Transverse colon (tissue), 4 donors: ENCODE data around the gene PTPMT1.

ENCODE experiments used
- CTCF ChIP-seq, 5 experiments: fragments of 200-600 bp in 3 of 5; fragments of 450-650 bp in 2 of 5; sonication (generic) in 3 of 5; IDR thresholded peaks; 1 replicate in 2 of 5; 2 replicates in 3 of 5; pipeline ENCODE4 v1.5.1; 2016 to 2017; ENCODE audit warnings: antibody characterized with exemption in 5 of 5, inconsistent platforms in 3 of 5, mild to moderate bottlenecking in 2 of 5, moderate library complexity in 1 of 5
- EP300 ChIP-seq: sonication (generic); formaldehyde crosslinking; IDR thresholded peaks from one replicate; pipeline ENCODE4 v1.6.1; 2017; ENCODE audit warnings: antibody characterized with exemption, low read depth
- POLR2A ChIP-seq: fragments of 450-650 bp; IDR thresholded peaks from one replicate; pipeline ENCODE4 v1.6.1; 2016; ENCODE audit warnings: antibody characterized with exemption, mild to moderate bottlenecking, moderate library complexity
- POLR2AphosphoS5 ChIP-seq, 3 donors: sonication (generic); formaldehyde crosslinking; IDR thresholded peaks; one replicate each; pipeline ENCODE4 v1.6.1; 2016; ENCODE audit warnings: antibody characterized with exemption in 3 of 3

- no peak for TF ChIP-seq CTCF (IDR thresholded peaks at IDR 0.05)
- TF ChIP-seq POLR2A, result no peak
- TF ChIP-seq EP300, result no peak
- TF ChIP-seq POLR2AphosphoS5 (IDR thresholded peaks at IDR 0.05), result no peak
Measured at GRCh38 chr11:47539681-47540039, 25.7 kb upstream of the PTPMT1 start.
